B cell (primary cell): Measurements from ENCODE around the gene SCAMP1.

ENCODE experiments used
- CTCF ChIP-seq: fragments of 200-600 bp; IDR thresholded peaks from one replicate; pipeline ENCODE4 v1.8.0; 2022; ENCODE audit warnings: antibody characterized with exemption, mild to moderate bottlenecking
- EZH2 ChIP-seq: IDR thresholded peaks from 2 replicates; pipeline ENCODE4 v1.6.1; 2012; ENCODE audit warnings: borderline replicate concordance, low read depth, mild to moderate bottlenecking, moderate library complexity, low read length; ENCODE audit not compliant: insufficient read depth, poor library complexity, severe bottlenecking

GRCh38 chr5:78355561-78355960 is 4.9 kb upstream of the SCAMP1 start:
- no peak for TF ChIP-seq CTCF
- TF ChIP-seq EZH2 = no peak
